ENCODE data around the gene NCAPD2. TPM values are rescaled to one million over a fixed set of nuclear protein-coding genes. Genes with fewer than 3 reads are reported as not detected.
A peak's percentile ranks its signal among the peaks of the same experiment; 100 is the strongest.

The NCAPD2 gene
- total and polyA plus RNA-seq, 10 donors = 12.0 to 49.2 (median 37.2) TPM

DNA sequence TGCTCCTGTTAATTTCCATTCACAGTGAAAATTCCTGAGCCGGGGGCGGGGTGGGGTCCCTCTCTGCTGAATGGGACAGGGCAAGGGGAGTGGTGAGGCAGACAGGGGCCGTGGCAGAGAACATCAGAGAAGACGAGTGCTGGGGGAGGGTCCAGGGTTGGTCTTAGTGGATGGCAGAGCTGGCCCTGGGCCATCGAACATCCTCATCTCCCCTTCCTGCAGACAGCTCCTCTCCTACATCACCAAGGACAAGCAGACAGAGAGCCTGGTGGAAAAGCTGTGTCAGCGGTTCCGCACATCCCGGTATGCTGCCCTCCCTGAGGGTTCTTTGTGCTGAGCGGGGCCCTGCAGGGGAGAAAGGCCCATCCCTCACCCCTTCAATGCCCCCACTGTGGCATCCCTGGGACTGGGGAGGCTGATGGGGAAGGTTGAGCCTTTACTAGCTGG lies 35.4 kb downstream of the NCAPD2 start:
- TF ChIP-seq, protein P1, sequence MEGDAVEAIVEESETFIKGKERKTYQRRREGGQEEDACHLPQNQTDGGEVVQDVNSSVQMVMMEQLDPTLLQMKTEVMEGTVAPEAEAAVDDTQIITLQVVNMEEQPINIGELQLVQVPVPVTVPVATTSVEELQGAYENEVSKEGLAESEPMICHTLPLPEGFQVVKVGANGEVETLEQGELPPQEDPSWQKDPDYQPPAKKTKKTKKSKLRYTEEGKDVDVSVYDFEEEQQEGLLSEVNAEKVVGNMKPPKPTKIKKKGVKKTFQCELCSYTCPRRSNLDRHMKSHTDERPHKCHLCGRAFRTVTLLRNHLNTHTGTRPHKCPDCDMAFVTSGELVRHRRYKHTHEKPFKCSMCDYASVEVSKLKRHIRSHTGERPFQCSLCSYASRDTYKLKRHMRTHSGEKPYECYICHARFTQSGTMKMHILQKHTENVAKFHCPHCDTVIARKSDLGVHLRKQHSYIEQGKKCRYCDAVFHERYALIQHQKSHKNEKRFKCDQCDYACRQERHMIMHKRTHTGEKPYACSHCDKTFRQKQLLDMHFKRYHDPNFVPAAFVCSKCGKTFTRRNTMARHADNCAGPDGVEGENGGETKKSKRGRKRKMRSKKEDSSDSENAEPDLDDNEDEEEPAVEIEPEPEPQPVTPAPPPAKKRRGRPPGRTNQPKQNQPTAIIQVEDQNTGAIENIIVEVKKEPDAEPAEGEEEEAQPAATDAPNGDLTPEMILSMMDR (IDR thresholded peaks at IDR 0.05 in 8 of 11, conservative IDR thresholded peaks at IDR 0.05 in 3 of 11) = no peak
- no peak for TF ChIP-seq POLR2A (IDR thresholded peaks at IDR 0.05)
- TF ChIP-seq POLR2AphosphoS5 (IDR thresholded peaks at IDR 0.05) = no peak
- Histone ChIP-seq H3K4me3 (no peak overlapping the region), H3K36me3 (peaks cover 4 to 78% (median 72%) of the 10 kb centered on the region in 6 donors), H3K9me3 (no peaks in the 10 kb centered on the region), H3K27me3 (replicated peaks in 1 of 7) (no peaks in the 10 kb centered on the region), H3K27ac (no peak overlapping the region), H3K4me1 (peaks cover 16 to 28% (median 23%) of the 10 kb centered on the region in 6 donors)
- intact Hi-C loops (cut with DNase I; ENCODE audit: low total_unique reads) = no loop called here
- WGBS, 5 donors = 70 to 87% (median 86%) methylated on average over 5 to 9 of the region's 9 CpGs
- DNase-seq = no peak

DNA sequence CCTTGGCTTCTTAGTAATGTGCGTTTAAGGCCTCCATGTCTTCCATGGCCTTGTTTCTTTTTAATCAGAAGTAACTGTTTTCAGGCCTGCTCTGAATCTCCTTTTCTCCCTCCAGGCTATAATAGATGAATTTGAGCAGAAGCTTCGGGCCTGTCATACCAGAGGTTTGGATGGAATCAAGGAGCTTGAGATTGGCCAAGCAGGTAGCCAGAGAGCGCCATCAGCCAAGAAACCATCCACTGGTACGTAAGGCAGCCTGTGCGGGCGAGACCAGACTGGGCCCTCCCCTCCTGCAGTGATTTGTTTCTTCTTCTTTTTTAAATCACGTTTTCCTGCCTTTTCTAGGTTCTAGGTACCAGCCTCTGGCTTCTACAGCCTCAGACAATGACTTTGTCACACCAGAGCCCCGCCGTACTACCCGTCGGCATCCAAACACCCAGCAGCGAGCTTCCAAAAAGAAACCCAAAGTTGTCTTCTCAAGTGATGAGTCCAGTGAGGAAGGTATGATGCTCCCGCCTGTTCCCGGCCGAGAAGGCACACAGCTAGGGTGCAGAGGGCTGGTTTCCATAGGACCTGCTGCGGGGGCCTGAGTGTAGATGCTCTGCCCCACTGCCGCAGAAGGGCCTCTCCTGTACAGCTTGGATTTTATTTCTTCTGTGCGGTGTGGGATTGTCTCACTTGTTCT lies 36.8 kb downstream of the NCAPD2 start:
- no peak for DNase-seq
- TF ChIP-seq, protein P1 (IDR thresholded peaks at IDR 0.05 in 8 of 11, conservative IDR thresholded peaks at IDR 0.05 in 3 of 11) = no peak
- TF ChIP-seq POLR2AphosphoS5 (IDR thresholded peaks at IDR 0.05) (no peak), POLR2A (IDR thresholded peaks at IDR 0.05) (no peak)
- no peaks in the 10 kb centered on the region for H3K9me3 ChIP-seq
- WGBS, 5 donors = 92 to 96% (median 94%) methylated on average over 18 of the region's 18 CpGs
- peak overlapping the region in 1 of 8 donors; percentile 98 for H3K27ac ChIP-seq
- H3K4me1 ChIP-seq = peaks cover 19 to 34% (median 27%) of the 10 kb centered on the region in 6 donors
- H3K27me3 ChIP-seq (replicated peaks in 1 of 7) = no peaks in the 10 kb centered on the region
- intact Hi-C loops (cut with DNase I; ENCODE audit: low total_unique reads) = no loop called here
- H3K36me3 ChIP-seq = peaks cover 4 to 66% (median 58%) of the 10 kb centered on the region in 6 donors
- H3K4me3 ChIP-seq = no peak overlapping the region

- Histone ChIP-seq H3K4me3 (peak overlapping the region in 5 of 8 donors; percentile 92 to 99 (median 96)), H3K27ac (peak overlapping the region; percentile 95 to 99 (median 98)), H3K9me3 (no peaks in the 10 kb centered on the region), H3K36me3 (peaks cover 0 to 66% (median 56%) of the 10 kb centered on the region in 6 donors), H3K4me1 (peaks cover 32 to 50% (median 43%) of the 10 kb centered on the region in 6 donors), H3K27me3 (replicated peaks in 1 of 7) (no peaks in the 10 kb centered on the region)
- intact Hi-C loops (cut with DNase I; ENCODE audit: low total_unique reads) = no loop called here
- peak; percentile 87 for DNase-seq
- TF ChIP-seq, protein P1 (IDR thresholded peaks at IDR 0.05 in 8 of 11, conservative IDR thresholded peaks at IDR 0.05 in 3 of 11) = no peak
- TF ChIP-seq POLR2AphosphoS5 (IDR thresholded peaks at IDR 0.05) = peak; percentile 60 to 79 (median 67)
- WGBS, 5 donors = 13 to 25% (median 24%) methylated on average over 19 to 20 of the region's 20 CpGs
Observed at GRCh38 chr12:6532051-6532926, 38.4 kb downstream of the NCAPD2 start.

Measured in spleen (tissue), 11 donors.